VCaP (cell line): ENCODE measurements around the gene PSMC3.

Experiments used
- H3K27ac ChIP-seq: fragments of 450-650 bp; 2 replicates; pipeline ENCODE4 v1.5.1; 2017
- TF ChIP-seq, protein P1 (sequence below): fragments of 450-650 bp; conservative IDR thresholded peaks from 2 replicates; pipeline ENCODE4 v1.5.1; 2017; ENCODE audit warnings: mild to moderate bottlenecking, moderate library complexity

The PSMC3 gene

DNA sequence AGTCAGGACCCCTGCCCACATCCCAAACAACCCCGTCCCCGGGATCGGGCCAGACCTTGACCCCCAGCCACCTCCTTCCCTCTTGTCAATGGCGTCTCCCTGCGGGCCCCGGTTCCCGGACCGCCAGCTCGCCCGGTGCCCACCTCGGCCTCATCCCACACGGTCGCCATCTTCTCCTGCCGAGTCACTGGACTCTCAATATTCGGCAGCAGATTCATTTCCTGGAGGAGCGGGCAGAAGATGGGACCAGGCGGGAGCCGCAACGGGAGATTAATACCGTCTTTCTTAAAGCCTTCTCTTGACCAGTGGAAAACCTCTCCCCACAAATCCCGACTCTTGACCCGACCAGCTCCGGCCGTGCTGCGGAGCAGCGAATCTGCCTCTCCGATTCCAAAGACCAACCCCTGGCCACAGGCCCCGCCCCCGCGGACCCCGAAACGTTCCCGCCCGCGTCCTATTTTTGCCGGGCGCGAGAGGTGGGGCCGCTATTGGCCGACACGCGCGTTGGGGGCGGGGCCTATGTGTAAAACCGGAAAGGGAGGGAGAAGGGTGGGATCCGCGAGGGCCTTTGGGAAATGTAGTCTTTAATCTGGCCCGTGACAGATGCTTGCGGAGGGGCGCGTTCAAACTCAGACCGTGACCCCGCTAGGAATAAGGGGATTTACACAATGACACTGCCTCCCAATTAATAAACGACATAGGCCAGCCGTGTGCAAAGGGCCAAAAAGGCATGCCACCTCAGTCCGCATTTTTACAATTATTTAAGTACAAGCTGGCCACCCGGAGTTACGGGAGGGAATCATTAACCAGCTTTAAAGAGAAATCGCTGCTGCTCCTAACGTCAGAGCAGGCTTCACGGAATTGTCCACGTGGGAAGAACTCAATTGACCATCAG, at the start of gene PSMC3:
TSS of gene PSMC3 (minus strand) at position 378 of the 895 bp plus-strand sequence. CDS start at position 218, 160 bp downstream.
- TF ChIP-seq, protein P1, sequence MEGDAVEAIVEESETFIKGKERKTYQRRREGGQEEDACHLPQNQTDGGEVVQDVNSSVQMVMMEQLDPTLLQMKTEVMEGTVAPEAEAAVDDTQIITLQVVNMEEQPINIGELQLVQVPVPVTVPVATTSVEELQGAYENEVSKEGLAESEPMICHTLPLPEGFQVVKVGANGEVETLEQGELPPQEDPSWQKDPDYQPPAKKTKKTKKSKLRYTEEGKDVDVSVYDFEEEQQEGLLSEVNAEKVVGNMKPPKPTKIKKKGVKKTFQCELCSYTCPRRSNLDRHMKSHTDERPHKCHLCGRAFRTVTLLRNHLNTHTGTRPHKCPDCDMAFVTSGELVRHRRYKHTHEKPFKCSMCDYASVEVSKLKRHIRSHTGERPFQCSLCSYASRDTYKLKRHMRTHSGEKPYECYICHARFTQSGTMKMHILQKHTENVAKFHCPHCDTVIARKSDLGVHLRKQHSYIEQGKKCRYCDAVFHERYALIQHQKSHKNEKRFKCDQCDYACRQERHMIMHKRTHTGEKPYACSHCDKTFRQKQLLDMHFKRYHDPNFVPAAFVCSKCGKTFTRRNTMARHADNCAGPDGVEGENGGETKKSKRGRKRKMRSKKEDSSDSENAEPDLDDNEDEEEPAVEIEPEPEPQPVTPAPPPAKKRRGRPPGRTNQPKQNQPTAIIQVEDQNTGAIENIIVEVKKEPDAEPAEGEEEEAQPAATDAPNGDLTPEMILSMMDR = no peak
- peak within 1 kb of the TSS; percentile 91 for H3K27ac ChIP-seq

DNA sequence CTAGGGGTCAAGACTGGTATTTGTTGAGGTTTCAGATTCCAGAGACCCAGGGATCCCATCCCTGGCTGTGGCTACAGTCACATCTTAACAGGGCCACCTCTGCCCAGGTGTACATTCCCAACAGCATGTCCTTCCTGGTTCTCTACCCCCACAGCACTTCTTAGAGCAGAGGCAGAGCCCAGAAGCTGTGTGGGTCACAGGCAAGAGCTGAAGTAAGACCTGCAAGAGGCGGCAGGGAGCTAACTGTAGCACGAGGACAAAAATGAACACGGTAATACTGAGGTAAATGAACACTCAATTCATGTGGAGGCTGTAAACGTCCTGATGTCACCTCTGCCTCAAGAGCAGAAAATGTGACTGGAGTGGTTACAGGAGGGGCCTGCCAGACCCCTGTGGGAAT, 44.4 kb upstream of the PSMC3 start:
- TF ChIP-seq, protein P1 = no peak
- no peak overlapping the region for H3K27ac ChIP-seq

DNA sequence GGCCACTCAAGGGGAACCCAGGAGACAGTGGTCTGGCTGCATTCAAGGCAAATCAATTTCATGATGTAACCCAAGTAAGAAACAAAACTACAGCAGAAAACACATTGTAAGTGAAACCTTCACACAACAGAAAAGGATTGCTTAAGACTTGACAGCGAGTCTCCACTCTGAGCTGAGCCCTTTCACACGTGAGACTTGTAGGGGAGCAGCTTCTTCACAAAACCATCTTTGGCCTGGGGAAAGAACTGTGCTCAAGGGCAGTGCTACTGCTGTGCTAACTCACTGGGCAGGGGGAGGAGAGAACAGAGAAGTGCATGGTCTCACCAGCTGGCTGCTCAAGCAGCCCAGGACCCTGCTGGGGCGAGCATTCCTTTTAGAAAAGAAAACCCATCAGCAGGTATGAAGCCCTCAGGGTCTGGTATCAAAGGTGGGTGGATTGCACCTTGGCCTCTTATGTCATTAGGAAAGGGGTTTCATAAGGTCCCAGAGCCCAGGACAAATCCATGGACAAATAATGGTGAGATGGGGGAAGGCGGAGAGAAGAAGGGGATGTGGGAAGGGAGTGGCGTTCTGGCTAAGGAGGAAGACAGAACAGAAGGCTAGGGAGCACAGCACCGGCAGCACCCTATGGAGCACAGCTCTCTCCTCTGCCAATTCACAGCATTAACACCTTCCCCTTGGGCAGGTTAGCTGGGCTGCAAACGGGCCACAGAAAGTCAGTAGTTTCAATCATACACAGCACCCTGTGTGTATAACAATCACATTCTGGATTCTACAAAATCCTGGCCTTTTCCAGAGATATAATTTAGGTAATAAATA, 43.3 kb upstream of the PSMC3 start:
- TF ChIP-seq, protein P1 = no peak
- H3K27ac ChIP-seq = no peak overlapping the region

DNA sequence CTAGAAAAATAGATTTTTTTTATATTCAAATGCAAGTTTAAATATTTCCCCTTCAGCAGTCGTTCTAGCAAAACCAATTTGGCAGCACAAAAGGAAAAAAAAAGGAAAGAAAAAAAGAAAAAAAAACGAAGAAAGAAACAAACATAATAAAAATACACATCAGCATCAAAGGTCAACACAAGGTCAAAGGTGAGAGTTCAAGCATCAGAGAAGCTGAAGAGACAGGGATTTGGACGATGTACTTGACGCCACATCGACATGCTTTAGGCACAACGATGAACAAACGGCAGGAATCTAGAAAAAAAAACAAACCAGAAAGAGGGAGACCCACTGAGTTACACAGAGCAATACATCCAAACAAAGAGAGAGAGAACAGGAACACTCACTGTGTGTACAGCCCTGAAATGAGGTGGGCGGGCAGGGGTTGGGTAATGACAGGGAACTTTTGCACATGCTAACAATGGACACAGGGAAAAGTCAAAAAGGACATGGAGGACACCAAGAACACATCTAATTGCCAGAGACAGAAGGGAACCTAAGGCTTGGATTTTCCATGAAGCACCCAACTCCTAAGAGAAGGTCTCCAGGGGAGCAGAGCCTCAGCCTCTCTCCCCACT, 42.5 kb upstream of the PSMC3 start:
- H3K27ac ChIP-seq = no peak overlapping the region
- TF ChIP-seq, protein P1 = no peak

DNA sequence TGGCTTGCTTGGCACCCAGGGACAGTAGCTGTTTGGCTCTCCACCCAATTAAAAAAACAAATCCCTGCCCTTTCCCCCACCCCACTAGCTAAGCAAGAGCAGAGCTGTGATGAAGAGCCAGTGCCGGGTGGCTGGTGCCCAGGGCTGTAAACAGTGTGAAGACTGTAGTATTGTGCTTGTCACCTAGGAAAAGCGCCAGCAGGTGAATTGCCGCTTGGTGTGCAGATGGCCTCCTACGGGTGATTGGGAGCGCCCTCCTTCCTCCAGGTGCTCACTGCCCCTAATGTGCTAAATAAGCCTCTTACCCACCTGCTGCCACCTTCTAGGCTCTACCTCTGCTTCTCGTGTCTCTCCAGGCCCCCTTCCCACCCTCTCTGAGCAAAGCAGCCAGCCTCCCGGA, 41.1 kb upstream of the PSMC3 start:
- TF ChIP-seq, protein P1 = no peak
- 0 out of 2 replicates have a peak overlapping the region, but pooled peaks have one; percentile 3 for H3K27ac ChIP-seq

DNA sequence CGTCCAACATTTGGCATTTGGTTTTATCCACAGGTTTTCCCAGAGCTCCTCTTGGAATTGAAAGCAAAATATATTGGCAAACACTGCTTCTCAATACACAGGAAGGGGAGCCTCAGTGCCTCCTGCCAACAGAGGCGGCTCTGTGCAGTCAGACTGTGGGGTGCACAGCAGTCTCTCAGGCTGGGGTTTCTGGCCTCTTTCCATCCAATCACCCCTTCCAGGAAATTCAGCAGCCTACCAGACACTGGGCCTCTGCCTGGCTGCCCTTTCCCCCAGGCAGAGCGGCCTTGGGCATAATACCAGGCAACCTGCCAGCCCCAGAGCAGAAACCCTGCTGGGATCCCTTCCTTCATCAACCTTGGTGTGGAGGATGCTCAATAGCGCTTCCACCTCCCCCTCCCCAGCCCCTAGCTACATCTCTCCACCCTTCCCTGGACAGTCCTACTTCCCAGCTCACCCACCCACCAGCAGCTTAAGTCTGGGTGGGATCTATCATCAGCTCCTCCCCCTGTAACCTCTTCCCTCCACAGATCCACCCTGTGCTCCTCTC, 40.5 kb upstream of the PSMC3 start:
- TF ChIP-seq, protein P1 = no peak
- 0 out of 2 replicates have a peak overlapping the region, but pooled peaks have one; percentile 3 for H3K27ac ChIP-seq
